GM12873 (cell line): Measurements from ENCODE around the gene HEG1.

Source experiments
- CTCF ChIP-seq: IDR thresholded peaks from 2 replicates; pipeline ENCODE4 v1.5.1; 2012; ENCODE audit warnings: low read depth, mild to moderate bottlenecking, moderate library complexity, low read length, control low read depth; ENCODE audit not compliant: insufficient read depth; ENCODE audit errors: missing control alignments

HEG1 gene

DNA sequence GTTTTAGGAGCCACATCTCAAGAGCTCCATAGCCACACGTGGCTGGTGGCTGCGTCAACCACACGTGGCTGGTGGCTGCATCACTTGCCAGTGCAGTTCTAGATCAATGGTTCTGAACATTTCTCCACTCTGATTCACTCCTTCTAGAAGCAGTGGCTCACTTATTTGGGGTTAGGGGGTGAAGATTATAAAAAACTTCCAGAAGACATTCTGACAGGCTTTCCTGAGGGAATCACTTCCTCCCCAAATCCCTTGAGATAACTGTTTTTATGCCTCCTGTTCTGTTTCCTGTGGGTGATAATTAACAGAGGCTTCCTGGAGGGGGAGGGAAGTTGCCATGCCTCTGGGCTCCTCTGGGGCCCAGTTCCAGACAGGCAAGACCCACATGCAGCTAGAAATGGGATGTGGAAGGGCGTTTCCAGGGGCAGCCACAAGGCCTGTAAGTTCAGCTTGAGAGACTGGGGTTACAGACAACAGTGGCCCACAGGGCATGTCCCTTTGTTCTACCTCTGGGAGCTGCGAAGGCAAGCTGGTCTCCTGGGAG lies 23.6 kb downstream of the HEG1 start:
- no peak for TF ChIP-seq CTCF

- no peak for TF ChIP-seq CTCF
These were observed 24.3 kb downstream of the HEG1 start for GRCh38 chr3:125031544-125031943.

DNA sequence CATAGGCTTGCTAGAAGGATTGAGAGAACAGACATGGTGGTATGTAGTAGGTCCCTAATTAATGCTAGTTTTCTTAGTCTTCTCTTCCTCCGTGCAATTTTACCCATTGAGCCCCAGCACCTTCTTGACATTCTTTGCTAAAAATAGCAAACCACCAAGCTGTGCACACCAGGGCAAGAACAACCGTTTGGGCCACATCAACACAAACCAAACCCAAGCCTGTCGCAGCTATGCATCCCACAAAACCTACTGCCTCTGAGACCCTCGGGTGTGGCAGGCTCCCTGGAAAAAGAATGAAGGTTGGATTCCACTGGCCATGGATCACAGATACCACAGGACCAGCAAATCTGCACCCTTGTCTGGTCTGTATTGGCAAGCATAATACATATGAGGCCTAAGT lies 27.1 kb downstream of the HEG1 start:
- TF ChIP-seq CTCF, result no peak

- TF ChIP-seq CTCF, result no peak
These were observed 30.2 kb downstream of the HEG1 start for GRCh38 chr3:125025642-125026041.

DNA sequence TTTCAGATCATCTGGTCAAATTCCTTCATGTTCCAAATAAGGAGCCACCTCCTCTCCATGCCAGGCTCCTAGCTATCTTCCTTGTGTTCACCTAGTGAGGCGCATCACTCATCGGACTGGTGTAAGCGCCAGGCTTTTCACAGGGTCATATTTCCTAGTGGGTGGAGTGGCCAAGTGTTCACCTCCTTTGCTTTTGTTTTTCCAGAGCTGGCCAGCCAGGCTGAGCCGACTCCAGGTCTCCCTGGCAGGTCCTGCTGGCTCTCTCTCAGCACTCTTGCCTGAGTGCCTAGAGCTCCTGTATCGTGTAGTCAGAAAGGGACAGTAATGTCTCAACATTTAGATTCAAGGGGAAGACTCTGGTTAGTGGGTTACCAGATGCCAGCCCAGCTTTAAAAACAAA lies 31.0 kb downstream of the HEG1 start:
- TF ChIP-seq CTCF, result no peak

- TF ChIP-seq CTCF, result no peak
These were observed 31.8 kb downstream of the HEG1 start for GRCh38 chr3:125023833-125024555.

DNA sequence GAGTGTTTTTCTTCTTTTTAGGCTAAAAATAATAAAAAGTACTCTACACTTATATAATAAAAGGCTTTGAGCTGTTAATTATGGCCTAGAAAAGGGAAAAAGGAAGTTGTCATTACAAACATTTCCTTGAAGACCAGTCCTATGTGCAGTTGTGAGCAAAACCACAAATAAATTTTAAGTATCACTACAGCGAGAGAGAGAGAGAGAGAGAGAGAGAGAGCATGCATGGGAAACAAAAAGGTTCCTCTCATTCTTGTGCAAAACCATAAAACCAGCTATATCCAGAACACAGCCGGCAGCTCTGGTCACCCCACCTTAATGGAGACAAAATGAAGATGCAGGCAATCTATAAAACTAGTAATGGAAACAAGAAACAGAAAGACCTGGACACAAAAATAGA lies 33.6 kb downstream of the HEG1 start:
- no peak for TF ChIP-seq CTCF

DNA sequence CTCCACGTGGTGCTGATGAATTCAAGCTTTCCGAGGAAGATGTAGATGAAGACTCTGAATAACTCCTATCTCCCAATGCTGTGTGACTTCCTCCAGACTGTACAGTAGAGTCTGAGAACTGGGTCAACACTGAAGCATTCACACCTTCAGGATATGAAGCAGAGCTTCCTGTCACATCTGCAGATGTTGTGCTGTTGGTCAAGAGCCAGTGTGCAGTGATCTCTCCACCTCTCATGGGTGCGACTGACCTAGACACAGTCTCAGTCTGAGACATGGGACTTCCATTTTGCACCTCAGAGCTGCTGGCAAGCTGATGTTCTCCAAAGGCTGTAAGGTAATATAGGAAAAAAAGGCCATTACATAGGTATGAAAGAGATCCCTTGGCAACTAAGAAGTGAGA lies 36.5 kb downstream of the HEG1 start:
- no peak for TF ChIP-seq CTCF
